HG03025 (cell line): ENCODE results near the gene CYP4F12.

Experiments
- ATAC-seq: cut with Tn5 transposase; IDR thresholded peaks from one replicate; pipeline ENCODE4 v1.9.1; 2021; ENCODE audit warnings: mild to moderate bottlenecking, moderate library complexity; ENCODE audit not compliant: unreplicated experiment, low FRiP score

CYP4F12 gene

GRCh38 chr19:15672580-15673175 is at the start of gene CYP4F12:
CYP4F12 (plus strand) TSS chr19:15673087; CDS start chr19:15673530, 443 bp downstream.
- no peak for ATAC-seq

GRCh38 chr19:15623711-15624318 is 49.1 kb upstream of the CYP4F12 start:
- ATAC-seq: no peak

- no peak for ATAC-seq
Observed at GRCh38 chr19:15628236-15629002, 44.5 kb upstream of the CYP4F12 start.

GRCh38 chr19:15629003-15629880 is 43.6 kb upstream of the CYP4F12 start:
- no peak for ATAC-seq

GRCh38 chr19:15631817-15632216 is 41.1 kb upstream of the CYP4F12 start:
- ATAC-seq: no peak

- ATAC-seq: no peak
Observed at GRCh38 chr19:15633082-15633835, 39.6 kb upstream of the CYP4F12 start.

- no peak for ATAC-seq
Observed at GRCh38 chr19:15634105-15634504, 38.8 kb upstream of the CYP4F12 start.

- no peak for ATAC-seq
Observed at GRCh38 chr19:15635016-15635805, 37.7 kb upstream of the CYP4F12 start.

- ATAC-seq: no peak
Observed at GRCh38 chr19:15636026-15636425, 36.9 kb upstream of the CYP4F12 start.

- ATAC-seq: no peak
Observed at GRCh38 chr19:15639596-15639995, 33.3 kb upstream of the CYP4F12 start.

- ATAC-seq: no peak
Observed at GRCh38 chr19:15640294-15640903, 32.5 kb upstream of the CYP4F12 start, which contains the start of gene CYP4F3. CYP4F3 (plus strand) TSS chr19:15640897; CDS start chr19:15641416, 519 bp downstream.

- ATAC-seq: no peak
Observed at GRCh38 chr19:15640904-15641597, 31.8 kb upstream of the CYP4F12 start.

- ATAC-seq: no peak
Observed at GRCh38 chr19:15641901-15642491, 30.9 kb upstream of the CYP4F12 start.

- ATAC-seq: no peak
Observed at GRCh38 chr19:15642807-15643206, 30.1 kb upstream of the CYP4F12 start.

- ATAC-seq: no peak
Observed at GRCh38 chr19:15643387-15643786, 29.5 kb upstream of the CYP4F12 start.

- ATAC-seq: no peak
Observed at GRCh38 chr19:15644066-15644741, 28.7 kb upstream of the CYP4F12 start.

GRCh38 chr19:15644816-15645215 is 28.1 kb upstream of the CYP4F12 start:
- ATAC-seq: no peak
